Suprapubic skin (tissue), 4 donors: Measurements from ENCODE around the gene SLC1A3. TPM values are rescaled to one million over a fixed set of nuclear protein-coding genes. Genes with fewer than 3 reads are reported as not detected.
A peak's percentile ranks its signal among the peaks of the same experiment; 100 is the strongest.

Experiments used
- DNase-seq, 2 donors: peaks; one replicate each; pipeline ENCODE4 v3.0.0-alpha.2; 2019; ENCODE audit warnings: low spot score in 2 of 2
- H3K27ac ChIP-seq: fragments of 200-600 bp; sonication (generic); one replicate; pipeline ENCODE4 v1.5.1; 2019
- H3K27me3 ChIP-seq: fragments of 200-600 bp; sonication (generic); one replicate; pipeline ENCODE4 v1.5.1; 2019
- H3K36me3 ChIP-seq: fragments of 200-600 bp; sonication (generic); one replicate; pipeline ENCODE4 v1.5.1; 2019
- H3K4me1 ChIP-seq: fragments of 200-600 bp; sonication (generic); one replicate; pipeline ENCODE4 v1.5.1; 2019
- H3K4me3 ChIP-seq: fragments of 200-600 bp; sonication (generic); one replicate; pipeline ENCODE4 v1.5.1; 2019; ENCODE audit warnings: mild to moderate bottlenecking
- H3K9me3 ChIP-seq: fragments of 200-600 bp; sonication (generic); one replicate; pipeline ENCODE4 v1.5.1; 2019
- CTCF ChIP-seq, 2 donors: fragments of 200-600 bp in 1 of 2; fragments of 450-650 bp in 1 of 2; sonication (generic) in 1 of 2; IDR thresholded peaks; one replicate each; pipeline ENCODE4 v1.5.1; 2016 to 2019; ENCODE audit warnings: antibody characterized with exemption in 2 of 2, mild to moderate bottlenecking in 1 of 2, moderate library complexity in 1 of 2
- EP300 ChIP-seq: sonication (generic); formaldehyde crosslinking; IDR thresholded peaks from one replicate; pipeline ENCODE4 v1.6.1; 2017; ENCODE audit warnings: antibody characterized with exemption
- POLR2A ChIP-seq, 2 donors: fragments of 450-650 bp; IDR thresholded peaks; one replicate each; pipeline ENCODE4 v1.6.1; 2017; ENCODE audit warnings: antibody characterized with exemption in 2 of 2, mild to moderate bottlenecking in 2 of 2, moderate library complexity in 2 of 2
- POLR2AphosphoS5 ChIP-seq, 3 donors: sonication (generic); formaldehyde crosslinking; IDR thresholded peaks; one replicate each; pipeline ENCODE4 v1.6.1; 2017; ENCODE audit warnings: antibody characterized with exemption in 3 of 3
- WGBS: methylation state at CpG from one replicate; pipeline ENCODE4 v1.1.5; 2018; 5-methylcytosine and 5-hydroxymethylcytosine counted together
- total RNA-seq, 4 donors: library from RNA; depleted of rRNA; stranded (reverse); fragments of >200 nt; gene quantifications; one replicate each; pipeline ENCODE4 v1.1.0, GENCODE V29; 2016

Gene SLC1A3
- total RNA-seq, 4 donors from 2014 or later, result 19.8 to 34.2 (median 25.3) TPM

DNA sequence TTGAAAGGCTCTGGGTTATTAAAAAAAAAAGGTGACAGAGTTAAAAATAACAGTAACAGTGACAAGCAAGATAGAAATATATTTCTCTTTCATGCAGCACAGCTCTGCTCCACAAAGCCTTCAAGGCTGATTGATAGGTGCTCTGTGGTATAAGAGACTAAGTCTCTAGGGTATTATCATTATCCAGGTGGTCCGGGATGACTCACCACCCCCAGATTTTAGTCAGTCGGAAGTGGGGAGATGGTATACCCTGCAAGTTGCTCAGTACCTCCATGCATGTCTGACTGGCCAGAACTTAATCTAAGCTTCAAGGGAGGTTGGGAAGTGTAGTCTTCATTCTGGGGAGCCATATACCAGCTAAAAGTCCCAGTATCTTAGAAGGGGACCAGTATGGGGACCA, 76.1 kb downstream of the SLC1A3 start:
- H3K4me1 ChIP-seq, result peaks cover 5% of the 10 kb centered on the region
- no peaks in the 10 kb centered on the region for H3K36me3 ChIP-seq
- H3K27ac ChIP-seq, result no peak overlapping the region
- no peak overlapping the region for H3K4me3 ChIP-seq
- no peak for DNase-seq
- H3K27me3 ChIP-seq, result no peaks in the 10 kb centered on the region
- H3K9me3 ChIP-seq, result no peaks in the 10 kb centered on the region
- WGBS, result 87% methylated on average over 2 of the region's 2 CpGs
- TF ChIP-seq POLR2AphosphoS5 (IDR thresholded peaks at IDR 0.05) (no peak), EP300 (no peak), CTCF (IDR thresholded peaks at IDR 0.05) (no peak), POLR2A (IDR thresholded peaks at IDR 0.05) (no peak)

DNA sequence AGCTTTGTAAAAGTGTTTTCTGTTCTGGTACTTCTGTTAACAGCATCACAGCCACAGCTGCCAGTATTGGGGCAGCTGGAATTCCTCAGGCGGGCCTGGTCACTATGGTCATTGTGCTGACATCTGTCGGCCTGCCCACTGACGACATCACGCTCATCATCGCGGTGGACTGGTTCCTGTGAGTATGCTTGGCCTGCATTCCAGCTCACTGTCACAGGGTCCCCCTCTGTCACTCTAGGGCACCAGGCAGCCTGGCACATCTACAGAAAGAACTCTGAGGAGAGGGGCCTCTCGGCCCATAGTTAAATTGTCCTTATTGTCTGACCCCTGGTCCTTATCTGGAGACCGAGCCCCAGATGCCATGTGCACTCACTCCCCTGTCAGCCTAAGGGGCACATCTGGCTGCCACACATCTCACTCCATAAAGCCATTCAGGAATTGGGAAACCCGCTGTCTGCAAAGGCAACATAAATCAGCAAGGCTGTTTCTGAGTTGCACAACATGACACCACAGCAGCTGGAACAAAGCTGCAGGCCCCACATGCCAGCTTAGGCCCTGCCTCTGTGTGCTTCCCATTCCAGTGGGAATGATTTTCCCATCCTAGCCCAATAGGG, 77.5 kb downstream of the SLC1A3 start:
- Histone ChIP-seq H3K4me1 (peaks cover 5% of the 10 kb centered on the region), H3K36me3 (no peaks in the 10 kb centered on the region), H3K27ac (no peak overlapping the region), H3K27me3 (no peaks in the 10 kb centered on the region), H3K4me3 (no peak overlapping the region), H3K9me3 (no peaks in the 10 kb centered on the region)
- WGBS, result 78% methylated on average over 7 of the region's 9 CpGs
- DNase-seq, result peak; percentile 81 to 82
- no peak for TF ChIP-seq EP300
- TF ChIP-seq POLR2AphosphoS5 (IDR thresholded peaks at IDR 0.05), result peak; percentile 28 to 89 (median 85)
- no peak for TF ChIP-seq POLR2A (IDR thresholded peaks at IDR 0.05)
- no peak for TF ChIP-seq CTCF (IDR thresholded peaks at IDR 0.05)

DNA sequence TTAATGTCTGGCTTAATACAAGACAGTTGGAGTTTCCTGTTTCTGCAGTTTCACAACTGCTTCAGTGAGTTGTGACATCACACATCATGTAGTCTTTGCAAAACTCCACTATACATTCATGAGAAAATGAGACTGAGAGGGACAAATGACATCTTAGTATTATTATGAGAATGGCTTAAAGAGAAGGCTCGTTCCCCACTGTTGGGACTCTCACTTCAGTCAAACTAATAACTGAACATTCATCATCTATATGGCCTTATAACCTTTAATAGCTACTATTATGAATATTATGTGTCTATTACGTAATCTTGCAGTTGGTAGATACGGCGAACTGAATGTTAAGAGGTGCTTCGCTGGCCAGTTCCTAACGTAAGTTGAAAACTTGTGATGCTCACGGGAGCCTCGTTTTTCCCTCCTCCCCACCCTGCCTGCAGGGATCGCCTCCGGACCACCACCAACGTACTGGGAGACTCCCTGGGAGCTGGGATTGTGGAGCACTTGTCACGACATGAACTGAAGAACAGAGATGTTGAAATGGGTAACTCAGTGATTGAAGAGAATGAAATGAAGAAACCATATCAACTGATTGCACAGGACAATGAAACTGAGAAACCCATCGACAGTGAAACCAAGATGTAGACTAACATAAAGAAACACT, 79.4 kb downstream of the SLC1A3 start:
- no peaks in the 10 kb centered on the region for H3K27me3 ChIP-seq
- no peak overlapping the region for H3K4me3 ChIP-seq
- no peak for DNase-seq
- peaks cover 18% of the 10 kb centered on the region for H3K4me1 ChIP-seq
- H3K9me3 ChIP-seq, result no peaks in the 10 kb centered on the region
- TF ChIP-seq POLR2AphosphoS5 (IDR thresholded peaks at IDR 0.05) (peak in 1 of 3 donors; percentile 27), POLR2A (IDR thresholded peaks at IDR 0.05) (no peak), EP300 (no peak)
- no peak overlapping the region for H3K27ac ChIP-seq
- WGBS, result 89% methylated on average over 13 of the region's 13 CpGs
- no peaks in the 10 kb centered on the region for H3K36me3 ChIP-seq

- Histone ChIP-seq H3K27ac (no peak overlapping the region), H3K4me3 (no peak overlapping the region), H3K27me3 (no peaks in the 10 kb centered on the region), H3K9me3 (no peaks in the 10 kb centered on the region), H3K36me3 (no peaks in the 10 kb centered on the region), H3K4me1 (peaks cover 29% of the 10 kb centered on the region)
- TF ChIP-seq EP300 (no peak), POLR2AphosphoS5 (IDR thresholded peaks at IDR 0.05) (no peak), CTCF (IDR thresholded peaks at IDR 0.05) (no peak), POLR2A (IDR thresholded peaks at IDR 0.05) (no peak)
- DNase-seq, result no peak
- 91% methylated on average over 3 of the region's 3 CpGs for WGBS
These were observed 80.5 kb downstream of the SLC1A3 start for GRCh38 chr5:36686881-36687280.

DNA sequence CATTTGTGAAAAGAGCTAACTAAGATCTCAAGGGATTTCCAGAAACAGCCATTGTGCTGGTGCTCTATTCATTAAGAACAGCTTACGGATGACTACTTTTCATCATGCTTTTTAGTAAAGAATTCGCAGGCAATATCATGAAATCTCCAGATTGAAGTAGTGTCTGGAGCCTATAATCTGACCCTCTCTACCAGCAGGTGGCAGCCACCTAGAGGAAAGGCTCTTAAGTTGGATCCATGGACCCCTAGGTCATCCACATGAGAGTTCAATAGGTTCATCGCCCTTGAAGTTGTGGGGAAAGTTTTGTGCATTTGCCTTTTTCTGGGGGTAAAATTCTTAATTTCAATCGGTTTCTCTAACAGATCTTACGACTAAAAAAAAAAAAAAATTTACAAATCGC, 82.3 kb downstream of the SLC1A3 start:
- WGBS, result 95% methylated on average over 6 of the region's 6 CpGs
- Histone ChIP-seq H3K4me1 (peaks cover 43% of the 10 kb centered on the region), H3K4me3 (no peak overlapping the region), H3K27ac (no peak overlapping the region), H3K27me3 (no peaks in the 10 kb centered on the region), H3K36me3 (no peaks in the 10 kb centered on the region), H3K9me3 (no peaks in the 10 kb centered on the region)
- TF ChIP-seq CTCF (IDR thresholded peaks at IDR 0.05) (peak in 1 of 2 donors; percentile 16), EP300 (no peak)
- DNase-seq, result no peak
